NCI-H2227 treated with DMSO at 0.1 percent for 48 hours (cell line): ENCODE data around the gene OSGIN1.
A peak's percentile ranks its signal among the peaks of the same experiment; 100 is the strongest.

Experiments used
- DNase-seq: peaks from one replicate; lab custom pipeline; 2025; lab: John Stamatoyannopoulos, UW

Gene OSGIN1

GRCh38 chr16:83925957-83926725 lies 26.9 kb upstream of the OSGIN1 start:
- DNase-seq: no peak

DNA sequence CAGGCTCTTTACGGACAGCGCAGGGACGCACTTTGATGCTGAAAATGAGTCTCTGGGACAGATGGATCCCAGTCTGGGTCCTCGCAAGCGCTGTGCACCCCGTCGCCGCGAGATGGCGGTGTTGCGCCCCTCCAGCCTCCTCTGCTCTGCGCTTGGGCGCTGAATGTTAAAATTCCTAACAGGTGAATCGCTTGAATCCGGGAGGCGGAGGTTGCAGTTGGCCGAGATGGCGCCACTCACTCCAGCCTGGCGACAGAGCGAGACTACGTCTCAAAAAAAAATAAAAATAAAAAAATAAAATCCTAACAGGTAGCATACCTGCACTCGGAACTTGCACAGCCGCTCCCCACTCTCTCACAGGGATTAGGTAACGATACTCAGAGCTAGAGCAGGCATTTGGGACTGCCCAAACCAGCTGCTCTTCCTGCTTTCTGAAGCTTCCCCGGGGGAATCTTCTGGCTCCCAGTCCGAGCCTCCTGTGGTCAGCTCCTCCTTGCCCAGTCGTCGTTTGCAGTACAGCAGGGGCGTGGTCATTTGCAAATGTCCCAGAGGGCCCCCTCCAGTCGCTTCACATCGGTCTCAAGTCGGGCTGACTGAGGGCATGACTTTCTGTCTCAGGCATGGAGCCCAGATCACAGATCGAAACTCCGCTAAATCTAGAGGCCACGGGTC lies 26.2 kb upstream of the OSGIN1 start:
- DNase-seq: peak; percentile 30

DNA sequence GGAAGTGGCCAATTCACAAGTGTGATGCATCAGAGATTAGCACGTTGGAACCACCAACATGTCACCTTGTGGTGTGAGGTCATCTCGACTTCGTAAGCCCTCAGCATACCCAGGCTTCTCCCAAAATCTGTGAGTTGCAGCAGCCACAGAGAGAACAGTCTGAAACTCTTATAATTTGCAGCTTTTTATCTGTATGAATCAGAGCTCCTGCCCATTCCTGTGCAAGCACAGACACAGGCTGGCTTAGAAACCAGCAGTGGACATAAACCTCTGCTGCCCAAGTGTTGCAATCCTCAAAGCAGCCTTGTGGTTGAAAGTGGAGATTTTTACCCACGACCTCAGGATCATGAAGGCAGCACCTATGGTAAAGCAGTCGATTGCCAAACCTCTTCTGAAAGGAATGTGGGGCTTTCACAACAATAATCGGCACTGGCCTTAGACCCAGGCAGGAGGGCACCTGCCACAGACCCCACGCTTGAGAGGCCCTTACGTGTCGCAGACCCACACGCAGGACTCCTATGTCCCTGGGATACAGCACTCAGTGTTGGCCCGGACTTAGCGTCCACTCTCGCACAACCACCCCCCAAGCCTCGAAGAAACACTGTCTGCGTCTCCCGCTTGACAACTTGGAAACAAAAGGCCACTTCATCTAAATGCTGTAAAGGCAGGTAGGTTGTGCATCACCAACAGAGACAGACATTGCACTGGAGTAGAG lies 24.5 kb upstream of the OSGIN1 start:
- no peak for DNase-seq

DNA sequence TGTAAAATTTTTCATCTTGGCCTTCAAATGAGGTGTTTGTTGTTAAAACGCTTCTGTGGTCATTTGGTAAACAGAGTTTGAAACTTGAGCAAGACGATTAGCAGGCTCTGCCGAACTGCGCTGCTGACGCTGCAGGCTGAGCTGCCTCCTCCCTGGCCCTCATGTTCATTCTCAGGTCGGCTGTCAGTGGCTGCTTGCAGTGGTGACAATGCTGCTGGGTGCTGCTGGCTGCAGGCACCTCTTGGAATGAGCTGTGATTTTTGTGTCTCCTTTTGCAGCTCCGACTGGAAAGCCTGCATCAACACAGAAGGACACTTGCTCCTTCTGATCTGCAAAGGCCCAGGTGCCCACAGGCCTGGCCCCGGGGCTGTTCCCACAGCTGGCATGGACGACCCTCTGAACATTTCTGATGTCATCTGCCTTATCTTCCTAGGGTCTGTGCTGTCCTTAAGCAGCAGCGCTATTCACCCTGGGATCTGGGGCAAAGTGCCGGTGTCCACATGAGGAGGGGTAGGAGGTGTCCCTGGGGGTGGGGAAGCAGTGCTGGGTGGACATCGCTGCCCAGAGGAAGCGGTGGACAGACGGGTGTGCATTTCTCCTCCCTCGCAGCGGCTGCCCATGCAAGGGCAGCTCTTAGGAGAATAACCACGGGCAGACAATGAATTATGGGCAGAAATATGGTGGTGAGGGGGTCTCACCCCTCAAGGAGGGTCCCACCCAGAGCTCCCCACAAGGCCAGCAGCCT lies 23.1 kb upstream of the OSGIN1 start:
- no peak for DNase-seq

DNA sequence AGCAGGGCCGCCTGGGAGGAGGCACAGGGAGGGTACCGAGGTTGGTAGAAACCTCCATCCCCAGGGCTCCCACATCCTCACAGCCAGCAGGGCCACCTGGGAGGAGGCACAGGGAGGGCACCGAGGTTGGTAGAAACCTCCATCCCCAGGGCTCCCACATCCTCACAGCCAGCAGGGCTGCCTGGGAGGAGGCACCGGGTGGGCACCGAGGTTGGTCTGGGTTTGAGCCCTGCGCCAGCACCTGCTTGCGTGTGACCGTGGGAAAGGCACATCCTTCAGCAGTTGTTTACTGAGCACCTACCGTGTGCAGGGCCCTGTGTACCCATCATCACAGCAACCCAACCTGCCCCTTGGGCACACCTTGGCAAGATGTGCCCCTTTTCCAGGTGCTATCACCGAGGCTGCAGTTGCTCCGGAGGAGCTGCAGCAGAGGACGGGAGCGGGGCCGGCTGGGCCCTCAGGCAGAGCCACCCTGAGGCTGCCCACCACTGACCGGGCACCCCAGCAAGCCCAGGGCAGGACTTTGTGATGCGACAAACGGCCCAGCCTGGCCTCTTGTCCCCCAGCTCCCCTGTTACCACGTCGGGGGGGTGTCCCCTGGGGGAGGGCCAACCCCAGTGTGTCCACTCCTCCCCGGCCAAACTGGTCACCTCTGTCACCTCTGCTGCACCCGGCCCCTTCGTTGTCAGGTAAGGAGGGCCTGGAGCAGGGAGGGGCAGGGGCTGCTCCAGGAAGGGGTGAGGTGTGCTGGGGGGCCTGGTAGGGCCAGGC lies 22.1 kb upstream of the OSGIN1 start:
- DNase-seq: no peak

- DNase-seq: no peak
Measured at GRCh38 chr16:83931556-83931955, 21.5 kb upstream of the OSGIN1 start.

- no peak for DNase-seq
Measured at GRCh38 chr16:83932304-83932703, 20.7 kb upstream of the OSGIN1 start.

- no peak for DNase-seq
Measured at GRCh38 chr16:83932955-83933673, 19.9 kb upstream of the OSGIN1 start.

DNA sequence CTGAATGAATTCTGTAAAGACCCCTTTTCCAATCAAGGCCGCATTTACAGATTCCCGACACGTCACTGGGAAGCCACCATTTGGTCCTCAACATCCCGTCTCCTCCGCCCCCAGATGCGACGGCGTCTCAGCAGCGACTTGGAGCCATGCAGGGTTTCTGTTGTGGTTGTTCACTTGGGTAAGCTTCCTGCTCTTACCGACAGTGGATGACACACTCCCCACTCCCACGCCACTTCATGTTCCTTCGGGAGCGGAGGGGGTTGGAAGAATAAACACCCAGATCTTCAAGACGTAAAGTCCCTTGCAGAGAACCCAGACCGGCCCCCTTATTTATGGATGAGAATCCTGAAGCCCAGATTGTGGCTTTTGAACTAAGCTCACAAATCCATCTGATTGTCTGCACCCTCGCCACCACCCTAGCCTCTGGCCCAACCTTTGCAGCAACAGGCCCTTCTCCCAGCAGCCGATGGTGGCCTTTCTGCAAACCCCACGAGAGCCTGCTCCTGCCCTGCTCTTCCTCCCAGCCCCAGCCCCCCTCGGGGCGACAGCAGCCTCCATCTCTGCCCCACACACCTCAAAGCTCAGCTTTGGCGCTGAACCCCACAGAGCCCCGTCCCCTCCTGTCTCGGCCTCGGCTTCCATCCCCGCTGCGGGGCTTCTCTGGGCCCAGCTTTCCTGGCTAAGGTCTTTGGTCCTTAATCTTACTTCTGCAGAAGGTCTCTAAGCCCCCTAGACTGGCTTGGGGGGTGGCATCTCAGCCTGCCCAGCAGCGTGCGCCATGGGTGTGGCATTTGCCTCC lies 19.0 kb upstream of the OSGIN1 start:
- no peak for DNase-seq

- DNase-seq: no peak
Measured at GRCh38 chr16:83934684-83934977, 18.4 kb upstream of the OSGIN1 start.

GRCh38 chr16:83935005-83935857 lies 17.8 kb upstream of the OSGIN1 start:
- no peak for DNase-seq

GRCh38 chr16:83935858-83936255 lies 17.2 kb upstream of the OSGIN1 start:
- DNase-seq: no peak

- DNase-seq: no peak
Measured at GRCh38 chr16:83936581-83937165, 16.4 kb upstream of the OSGIN1 start.

DNA sequence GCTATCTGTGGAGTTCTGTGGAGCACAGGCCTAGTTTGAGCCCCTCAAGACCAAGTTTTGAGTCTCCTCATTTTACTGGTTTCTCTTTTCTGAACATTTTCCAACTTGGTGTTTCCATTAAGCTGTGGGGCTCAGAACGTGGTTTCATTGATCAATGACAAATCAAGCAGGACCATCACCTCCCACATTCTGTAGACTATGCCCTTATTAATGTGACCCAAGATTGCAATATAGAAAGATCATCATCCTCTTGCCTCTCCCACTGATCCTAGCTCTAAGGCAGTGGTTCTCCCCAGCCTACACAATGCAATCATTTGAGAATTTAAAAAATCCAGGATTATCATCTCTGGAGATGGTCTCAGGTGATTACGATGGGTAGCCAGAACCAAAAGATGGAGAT lies 15.8 kb upstream of the OSGIN1 start:
- DNase-seq: no peak

DNA sequence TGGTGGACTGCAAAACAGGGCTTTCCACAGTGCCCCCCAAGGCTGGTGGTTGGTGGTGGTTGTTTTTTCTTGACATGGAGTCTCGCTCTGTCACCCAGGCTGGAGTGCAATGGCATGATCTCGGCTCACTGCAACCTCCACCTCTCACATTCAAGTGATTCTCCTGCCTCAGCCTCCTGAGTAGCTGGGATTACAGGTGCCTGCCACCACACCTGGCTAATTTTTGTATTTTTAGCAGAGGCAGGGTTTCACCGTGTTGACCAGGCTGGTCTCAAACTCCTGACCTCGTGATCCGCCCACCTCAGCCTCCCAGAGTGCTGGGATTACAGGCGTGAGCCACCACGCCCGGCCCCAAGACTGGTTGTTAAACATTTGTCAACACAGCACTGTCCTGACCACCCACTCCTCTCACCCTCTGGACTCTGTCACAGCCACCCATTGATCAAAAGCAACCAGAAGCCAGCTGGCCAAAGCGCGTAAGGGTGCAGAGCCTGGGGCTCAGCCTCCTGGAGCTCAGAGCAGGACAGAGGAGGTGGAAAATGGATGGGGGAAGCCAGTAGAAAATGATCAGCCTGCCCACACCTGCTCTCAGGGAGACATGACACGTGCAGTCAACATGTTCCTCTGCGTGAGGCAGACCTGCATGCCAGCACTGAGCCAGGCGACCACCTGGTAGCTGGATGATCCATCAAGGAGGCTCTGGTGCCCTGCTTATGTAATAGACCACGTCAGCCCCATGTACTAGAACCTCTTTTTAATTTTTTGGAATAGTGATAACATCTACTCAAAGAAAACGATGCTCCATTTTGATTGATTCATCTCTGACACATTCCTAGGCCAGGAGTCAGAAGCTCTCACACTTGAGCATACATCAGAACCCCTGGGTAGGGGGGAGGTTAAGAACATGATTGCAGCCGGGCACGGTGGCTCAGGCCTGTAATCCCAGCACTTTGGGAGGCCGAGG lies 14.8 kb upstream of the OSGIN1 start:
- DNase-seq: no peak

- DNase-seq: no peak
Measured at GRCh38 chr16:83939266-83939855, 13.7 kb upstream of the OSGIN1 start.

- DNase-seq: no peak
Measured at GRCh38 chr16:83940119-83940518, 12.9 kb upstream of the OSGIN1 start.
